Stimulated activated CD8-positive, alpha-beta memory T cell treated with anti-CD3 and anti-CD28 coated beads, Interleukin-12 subunit alpha, Interleukin-12 subunit beta, amount 100 ng/mL, for 24 hours (primary cell): ENCODE measurements around the gene MSL3B.

ENCODE experiments used
- DNase-seq: peaks from one replicate; pipeline ENCODE4 v3.0.0-alpha.2; 2020; ENCODE audit errors: extremely low read depth

Gene MSL3B

DNA sequence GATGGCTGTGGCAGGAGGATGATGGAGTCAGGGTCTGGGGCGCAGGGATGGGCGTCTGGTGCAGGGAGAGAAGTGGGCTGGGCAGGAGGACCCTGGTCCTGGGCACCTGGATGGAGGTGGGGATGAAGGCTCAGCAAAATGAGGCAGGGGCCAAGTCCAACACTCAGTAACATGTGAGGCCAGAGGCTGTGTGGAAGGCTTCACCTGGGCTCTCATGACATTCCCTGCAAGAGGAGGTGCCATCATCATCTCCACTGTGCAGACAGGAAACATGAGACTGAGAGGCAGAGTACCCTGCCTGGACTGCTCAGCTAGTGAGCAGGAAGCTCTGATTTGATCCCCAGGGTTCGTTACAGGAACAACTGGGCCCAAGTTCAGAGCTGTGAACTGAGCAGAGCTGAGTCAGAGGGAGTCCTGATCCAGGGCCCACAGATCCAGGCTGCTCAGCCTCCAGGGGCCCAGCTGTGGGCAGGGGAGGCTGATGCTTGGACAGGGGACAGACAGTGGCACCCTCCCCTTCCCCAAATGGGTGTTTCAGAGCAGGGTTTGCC is 50.8 kb downstream of the MSL3B start:
- DNase-seq = no peak

DNA sequence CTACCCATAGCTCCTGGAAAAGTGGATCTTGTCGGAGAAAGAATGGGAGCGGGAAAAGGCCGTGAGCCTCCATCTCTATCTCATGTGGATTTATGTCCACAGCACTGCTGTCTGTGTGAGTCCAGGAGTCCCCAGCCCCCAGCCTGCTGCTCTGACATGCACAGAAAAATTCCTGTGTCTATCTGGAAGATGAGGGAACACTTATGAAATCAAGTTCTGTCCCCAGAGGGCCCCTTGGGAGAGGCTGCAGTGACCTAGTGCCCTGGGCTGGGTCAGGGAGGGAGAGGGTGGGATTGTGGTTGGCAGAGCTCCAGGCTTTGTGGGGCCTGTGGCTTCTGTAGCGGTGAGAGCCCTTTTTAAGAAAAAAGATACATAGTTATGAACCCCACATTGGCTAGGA is 51.4 kb downstream of the MSL3B start:
- no peak for DNase-seq

- no peak for DNase-seq
These were observed 51.9 kb downstream of the MSL3B start for GRCh38 chr2:233816334-233816733.

DNA sequence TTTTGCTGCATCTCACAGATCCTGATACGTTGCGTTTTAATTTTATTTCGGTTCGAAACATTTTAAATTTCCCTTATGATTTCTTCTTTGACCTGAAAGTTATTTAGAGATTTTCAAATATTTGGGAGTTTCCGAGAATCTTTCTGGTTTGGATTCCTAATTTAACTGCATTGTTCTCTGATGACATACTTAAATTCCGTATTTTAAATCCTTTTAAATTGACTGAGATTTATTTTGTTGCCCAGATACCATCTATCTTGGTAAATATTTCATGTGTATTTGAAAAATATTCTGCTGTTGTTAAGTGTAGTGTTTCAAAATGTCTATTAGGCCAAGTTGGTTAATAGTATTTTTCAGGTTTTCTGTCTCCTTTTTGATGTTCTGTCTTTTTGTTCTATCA is 52.3 kb downstream of the MSL3B start:
- DNase-seq = no peak
